H1 (cell line): Measurements from ENCODE around the gene TPM2. TPM values are rescaled to one million over a fixed set of nuclear protein-coding genes. Genes with fewer than 3 reads are reported as not detected.

Experiments
- ASH2L ChIP-seq: fragments of 200-600, 300-600 bp; sonication (generic); IDR thresholded peaks from one replicate; pipeline ENCODE4 v1.7.1; 2017; ENCODE audit warnings: low read length
- CREB1 ChIP-seq: IDR thresholded peaks from 2 replicates; pipeline ENCODE4 v1.6.1; 2012; ENCODE audit warnings: inconsistent platforms
- E2F6 ChIP-seq: IDR thresholded peaks from 2 replicates; pipeline ENCODE4 v1.6.1; 2012; ENCODE audit warnings: inconsistent platforms
- HDAC2 ChIP-seq, 2 experiments: fragments of 300-600 bp in 1 of 2; sonication (generic) in 1 of 2; IDR thresholded peaks; 2 replicates each; pipeline ENCODE4 v1.6.1; 2011 to 2012; ENCODE audit warnings: low read depth in 2 of 2, low read length in 2 of 2, mild to moderate bottlenecking in 2 of 2, moderate library complexity in 2 of 2, borderline replicate concordance in 1 of 2, inconsistent platforms in 1 of 2
- KDM5A ChIP-seq: fragments of 200-600 bp; IDR thresholded peaks from 2 replicates; pipeline ENCODE4 v1.7.1; 2012; ENCODE audit warnings: mild to moderate bottlenecking, low read length, inconsistent platforms, mixed read lengths
- NRF1 ChIP-seq: IDR thresholded peaks from 2 replicates; pipeline ENCODE4 v1.6.1; 2011; ENCODE audit warnings: mild to moderate bottlenecking, low read depth, low read length, improper control_type of control experiment
- PHF8 ChIP-seq: fragments of 200-600 bp; sonication (generic); conservative IDR thresholded peaks from 2 replicates; pipeline ENCODE4 v1.7.1; 2012; ENCODE audit warnings: low read depth, mild to moderate bottlenecking, inconsistent platforms, low read length, moderate library complexity
- RBBP5 ChIP-seq: IDR thresholded peaks from 2 replicates; pipeline ENCODE4 v1.7.1; 2012; ENCODE audit warnings: low read depth, mild to moderate bottlenecking, inconsistent platforms, low read length, moderate library complexity, borderline replicate concordance
- RNF2 ChIP-seq: fragments of 200-900, 300-1000 bp; sonication (generic); IDR thresholded peaks from 2 replicates; pipeline ENCODE4 v1.7.1; 2016; ENCODE audit warnings: borderline replicate concordance, low read depth, mild to moderate bottlenecking, antibody characterized with exemption, low read length; ENCODE audit not compliant: poor library complexity, severe bottlenecking; ENCODE audit errors: missing control alignments
- TAF7 ChIP-seq: optimal IDR thresholded peaks from 2 replicates; pipeline ENCODE3; 2011; ENCODE audit warnings: low read depth, mild to moderate bottlenecking, inconsistent platforms, low read length, moderate library complexity, borderline replicate concordance
- YY1 ChIP-seq: IDR thresholded peaks from 2 replicates; pipeline ENCODE4 v1.6.1; 2011; ENCODE audit warnings: low read depth, mild to moderate bottlenecking, low read length
- ZNF274 ChIP-seq: IDR thresholded peaks from 2 replicates; pipeline ENCODE4 v1.7.0; 2012; ENCODE audit warnings: low read length, borderline replicate concordance; ENCODE audit errors: extremely low read depth
- polyA plus RNA-seq, 7 experiments: library from polyadenylated mRNA; depleted of rRNA in 3 of 7; stranded (reverse) in 5 of 7; unstranded in 2 of 7; fragments of >200 nt in 5 of 7; fragments of 200-250 nt in 2 of 7; gene quantifications; 1 replicate in 5 of 7; 2 replicates in 1 of 7; 4 replicates in 1 of 7; pipeline versions ENCODE4 v1.2.1 to v1.2.3, GENCODE V29; 2011 to 2013; ENCODE audit warnings: missing spikeins in 2 of 7, mixed read lengths in 2 of 7
- total RNA-seq: library from RNA; stranded (reverse); fragmentation: NEBNext Ultra II Directional; extraction: Animal tissue kit (Norgen Biotek cat#: 25700); gene quantifications from 2 replicates; pipeline ENCODE4 v1.2.1, GENCODE V29; 2021

The TPM2 gene
- total and polyA plus RNA-seq, 2 of the 8 experiments (the other 6 are each of a cell fraction or from before 2014, with no cell fraction given), result 62.5 to 181 TPM

GRCh38 chr9:35675732-35676392 is 13.9 kb downstream of the TPM2 start (continued):
- TF ChIP-seq HDAC2 (IDR thresholded peaks at IDR 0.05; ENCODE audit: borderline replicate concordance in 1 of 2, low read depth in 2 of 2, low read length in 2 of 2) (0 out of 4 replicates have a peak, but pooled peaks of 1 of the 2 experiments have one; percentile 42), CREB1 (peak; percentile 4; the same call in 1 of the 2 replicates), RNF2 (peak; percentile 52), PHF8 (peak; percentile 43; the same call in 1 of the 2 replicates), NRF1 (peak; percentile 54), RBBP5 (no peak), KDM5A (no peak), ASH2L (peak; percentile 67), YY1 (peak; percentile 71; the same call in 1 of the 2 replicates), TAF7 (peak; percentile 50), E2F6 (peak; percentile 98), ZNF274 (no peak)
